Stimulated activated CD4-positive, alpha-beta T cell treated with anti-CD3 and anti-CD28 coated beads, TNF-alpha, amount 100 ng/mL, for 4 hours (primary cell): ENCODE results near the gene PARD3B.

Source experiments
- DNase-seq, 3 experiments: peaks; one replicate each; pipeline ENCODE4 v3.0.0-alpha.2; 2020; ENCODE audit warnings: low read depth in 3 of 3

Gene PARD3B

DNA sequence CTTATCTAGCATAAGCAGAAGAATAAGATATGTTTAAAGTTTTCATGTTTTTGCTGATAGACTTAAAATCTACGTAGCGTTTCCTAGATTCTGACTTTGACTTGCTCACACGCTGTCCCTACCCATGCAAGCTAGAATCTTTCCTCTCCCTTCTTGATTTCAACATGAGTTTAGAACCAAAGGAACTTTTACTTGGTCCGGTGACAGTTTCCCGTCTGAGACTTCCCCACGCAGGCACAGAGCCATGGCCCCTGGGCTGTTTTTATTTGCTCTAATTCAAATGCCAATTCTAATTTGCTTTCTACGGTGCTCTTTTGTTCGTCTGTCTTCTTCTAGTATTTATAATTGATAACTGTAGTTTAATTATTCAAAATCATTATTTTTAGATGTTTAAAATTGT, 467.7 kb downstream of the PARD3B start:
- no peak for DNase-seq

DNA sequence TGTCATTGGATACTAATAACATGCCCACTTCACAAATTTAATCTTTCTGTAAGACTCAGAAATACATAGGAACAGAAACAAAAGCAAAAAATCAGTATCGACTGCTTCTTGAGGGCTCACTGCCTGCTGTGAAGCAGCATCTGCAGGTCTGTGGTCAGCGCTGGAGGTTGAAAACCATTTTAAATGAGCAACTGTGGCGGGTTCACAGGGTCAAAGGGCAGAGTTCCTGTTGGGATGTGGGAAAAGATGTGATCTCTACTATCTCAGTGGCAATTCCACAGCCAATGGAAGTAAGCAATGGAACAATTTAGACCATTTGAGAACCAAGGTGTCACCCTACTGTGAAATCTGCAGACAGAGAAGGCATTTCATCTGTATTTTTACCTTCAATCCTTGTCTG, 468.3 kb downstream of the PARD3B start:
- no peak for DNase-seq

DNA sequence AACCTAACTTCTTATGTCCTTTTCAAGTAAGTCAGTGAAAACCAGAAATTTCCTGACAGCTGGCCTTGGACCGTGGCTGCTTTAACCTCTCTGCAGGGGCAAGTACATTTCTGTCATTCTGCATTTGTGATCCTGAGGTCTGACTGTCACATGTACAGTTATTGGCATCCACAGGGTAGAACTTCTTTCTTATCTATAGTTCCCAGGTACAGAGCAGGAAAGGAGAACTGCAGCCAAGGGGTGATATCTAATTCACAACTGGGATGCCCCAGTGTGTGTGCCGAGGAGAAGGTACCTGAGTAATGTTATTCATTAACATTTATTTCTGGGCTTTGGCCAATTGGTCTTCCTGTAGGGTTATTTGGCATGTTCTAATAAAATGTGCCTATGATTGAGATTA, 468.9 kb downstream of the PARD3B start:
- DNase-seq: no peak

DNA sequence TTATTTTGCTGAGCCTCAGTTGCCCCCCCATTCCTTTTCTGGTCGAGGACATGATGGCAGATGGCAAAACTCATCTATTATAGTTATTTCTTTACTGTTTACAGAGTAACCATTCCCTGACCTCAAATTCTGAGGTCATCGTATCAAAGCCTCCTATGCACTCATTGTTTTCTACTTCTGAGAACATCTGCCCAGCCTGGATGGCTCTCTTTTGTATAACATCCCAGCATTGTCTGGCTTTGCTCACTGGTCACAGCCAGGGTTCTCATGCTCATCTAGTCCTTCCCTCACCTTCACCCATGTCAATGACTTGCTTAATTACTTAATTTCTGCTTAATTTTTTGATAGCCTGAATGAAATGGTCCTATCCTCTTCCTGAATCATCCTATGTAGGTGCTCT, 472.1 kb downstream of the PARD3B start:
- no peak for DNase-seq

GRCh38 chr2:205017912-205018311, 472.6 kb downstream of the PARD3B start:
- no peak for DNase-seq

DNA sequence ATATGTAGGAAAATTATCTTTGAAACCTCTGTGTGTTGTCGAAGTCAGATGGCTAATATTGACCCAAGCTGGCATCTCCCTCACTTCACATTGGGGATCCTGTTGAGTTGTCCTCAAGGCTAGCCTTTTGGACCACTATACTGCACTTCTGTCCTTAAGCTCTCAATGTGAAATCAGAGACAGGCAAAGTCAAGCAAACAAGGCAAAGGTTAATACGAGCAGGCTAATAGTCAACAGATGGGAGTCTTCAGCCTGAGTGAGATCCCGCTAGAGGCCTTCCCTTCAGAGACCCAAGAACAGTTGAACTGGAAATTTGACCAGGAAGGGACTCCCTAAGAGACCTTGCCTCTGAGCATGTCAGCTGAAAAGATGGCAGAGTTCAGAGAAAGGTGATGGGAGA, 475.4 kb downstream of the PARD3B start:
- no peak for DNase-seq

DNA sequence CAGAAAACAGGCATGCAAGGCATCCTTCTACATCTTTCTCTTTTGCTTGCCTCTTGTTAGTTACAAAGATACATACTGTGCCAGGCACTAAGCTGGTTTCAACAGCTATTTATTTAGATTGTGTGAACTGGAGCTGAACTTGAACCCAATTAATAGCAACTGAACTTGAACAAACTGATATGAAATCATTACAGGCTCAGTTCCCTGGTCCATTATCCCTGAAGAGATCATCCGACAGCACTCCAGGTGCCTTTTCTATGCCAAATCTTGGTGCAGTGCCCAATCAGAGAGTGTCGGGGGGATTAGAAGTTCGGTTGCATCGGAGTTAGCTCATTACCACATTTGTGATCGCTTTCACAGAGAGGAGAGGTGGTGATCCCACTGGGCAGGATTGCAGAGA, 477.6 kb downstream of the PARD3B start:
- no peak for DNase-seq

GRCh38 chr2:205024822-205025518, 479.7 kb downstream of the PARD3B start:
- peak in 1 of 3 experiments; percentile 5 for DNase-seq

DNA sequence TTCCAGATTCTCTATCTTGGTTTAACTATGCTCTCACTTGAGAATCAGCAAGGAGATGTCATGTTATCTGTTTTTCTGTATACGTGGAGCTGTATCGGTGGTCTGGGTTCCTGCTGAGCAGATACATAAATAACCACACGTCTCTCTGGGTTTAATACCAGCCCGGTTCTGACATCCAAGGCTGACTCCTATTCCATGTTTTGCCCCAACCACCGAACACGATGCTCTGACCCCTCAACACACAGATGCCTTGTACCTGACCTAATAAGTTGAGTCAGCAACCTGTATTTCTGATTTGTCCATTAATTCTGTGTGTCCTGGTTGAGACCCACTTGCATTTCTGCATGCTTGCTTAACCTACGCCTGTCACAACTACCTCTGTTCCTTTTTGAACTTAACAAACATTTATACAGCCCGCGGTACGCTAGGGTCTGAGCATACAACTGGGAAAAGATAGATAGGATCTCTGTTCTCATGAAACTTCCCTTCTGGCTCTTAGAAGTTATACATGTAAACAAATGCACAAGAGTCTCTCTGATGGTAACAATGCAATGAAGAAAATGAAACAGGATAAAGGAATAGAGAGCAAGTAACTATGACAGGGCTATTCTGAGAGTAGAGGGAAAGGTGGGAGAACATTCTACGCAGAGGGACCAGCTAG, 480.4 kb downstream of the PARD3B start:
- no peak for DNase-seq

GRCh38 chr2:205030695-205031094, 485.4 kb downstream of the PARD3B start:
- no peak for DNase-seq

GRCh38 chr2:205032093-205032551, 486.8 kb downstream of the PARD3B start:
- no peak for DNase-seq

DNA sequence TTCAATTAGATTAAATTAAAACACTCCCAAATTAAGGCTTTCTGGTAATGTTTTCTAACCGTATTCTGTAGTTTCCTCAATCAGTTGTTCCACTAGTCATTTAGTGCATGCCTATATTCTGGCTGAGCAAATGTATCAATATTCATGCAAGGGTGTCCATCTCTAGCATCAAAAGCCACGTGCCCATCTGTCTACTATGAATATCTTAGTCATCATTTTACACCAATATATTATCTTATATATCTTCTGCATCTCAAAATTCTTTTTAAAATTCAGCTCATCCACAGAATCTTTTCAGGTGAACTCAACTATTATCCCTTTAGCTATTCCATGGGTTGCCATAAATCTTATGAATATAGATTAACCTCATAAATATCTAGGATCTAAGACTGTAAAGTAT, 488.2 kb downstream of the PARD3B start:
- no peak for DNase-seq

GRCh38 chr2:205034034-205034433, 488.8 kb downstream of the PARD3B start:
- no peak for DNase-seq

GRCh38 chr2:205040323-205040722, 495.0 kb downstream of the PARD3B start:
- DNase-seq: no peak

DNA sequence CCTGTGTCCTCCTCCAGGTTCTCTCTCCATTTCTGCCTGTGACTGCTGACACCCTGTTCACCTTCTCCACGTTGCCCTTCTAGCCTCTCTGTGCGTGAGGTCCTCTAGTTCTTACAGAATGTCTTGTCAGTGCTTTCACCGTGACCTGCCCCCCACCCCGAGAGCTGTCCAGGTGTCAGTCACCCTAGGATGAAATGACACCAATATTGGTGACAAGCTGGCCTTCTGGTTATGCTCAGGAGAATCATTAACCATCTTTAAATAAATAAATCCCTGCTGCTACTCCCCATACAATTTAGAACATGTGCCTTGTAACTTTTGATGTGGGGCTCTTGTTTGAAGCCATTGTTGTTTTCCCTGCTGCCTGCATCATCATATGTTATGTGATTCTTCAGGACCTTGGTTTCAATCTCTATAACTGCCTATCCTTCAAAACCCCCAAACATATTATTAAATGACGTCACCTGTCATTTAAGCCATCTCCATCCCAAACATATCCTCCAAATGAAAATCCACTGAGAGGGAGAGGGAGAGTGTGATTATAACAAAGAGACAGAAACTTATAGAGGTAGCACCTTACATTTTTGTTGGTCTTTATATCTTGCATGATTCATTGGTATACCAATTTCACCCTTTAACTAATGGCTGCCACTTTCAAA, 496.3 kb downstream of the PARD3B start:
- DNase-seq: no peak

DNA sequence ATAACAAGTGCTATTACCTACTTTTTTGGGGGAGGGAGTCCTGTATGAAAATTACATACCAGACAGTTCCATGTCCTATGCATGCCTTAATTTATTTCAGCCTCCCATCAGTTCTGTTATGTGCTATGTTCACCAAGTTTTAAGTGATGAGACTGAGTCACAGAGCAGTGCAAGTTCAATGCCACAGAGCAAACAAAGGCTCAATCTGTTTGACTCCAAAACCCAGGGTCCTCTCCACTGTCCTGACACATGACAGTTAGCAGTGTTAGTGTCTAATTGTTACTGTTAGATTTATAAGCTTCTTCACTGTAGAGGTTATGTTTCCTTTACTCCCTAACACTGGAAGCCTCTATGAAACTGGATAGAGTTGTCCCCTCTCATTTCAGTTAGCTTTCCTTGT, 498.0 kb downstream of the PARD3B start:
- DNase-seq: no peak

DNA sequence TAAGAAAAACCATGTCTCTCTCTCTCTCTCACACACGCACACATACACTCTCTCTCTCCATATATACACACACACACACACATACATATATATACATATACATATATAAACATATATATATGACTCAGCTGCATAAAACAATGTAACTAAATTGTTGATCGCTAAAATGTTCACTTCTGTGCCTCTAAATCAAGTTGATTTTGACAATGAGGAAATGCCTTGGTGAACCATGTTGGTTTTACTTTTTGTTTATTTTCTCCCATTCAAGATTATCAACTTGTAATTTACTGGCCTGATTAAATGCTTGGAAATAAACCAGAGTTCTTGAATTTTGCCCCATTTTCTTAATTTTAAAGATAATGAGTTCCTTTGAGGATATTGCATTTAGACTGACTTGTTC, 500.4 kb downstream of the PARD3B start:
- no peak for DNase-seq

GRCh38 chr2:205047273-205047839, 502.1 kb downstream of the PARD3B start:
- DNase-seq: no peak

DNA sequence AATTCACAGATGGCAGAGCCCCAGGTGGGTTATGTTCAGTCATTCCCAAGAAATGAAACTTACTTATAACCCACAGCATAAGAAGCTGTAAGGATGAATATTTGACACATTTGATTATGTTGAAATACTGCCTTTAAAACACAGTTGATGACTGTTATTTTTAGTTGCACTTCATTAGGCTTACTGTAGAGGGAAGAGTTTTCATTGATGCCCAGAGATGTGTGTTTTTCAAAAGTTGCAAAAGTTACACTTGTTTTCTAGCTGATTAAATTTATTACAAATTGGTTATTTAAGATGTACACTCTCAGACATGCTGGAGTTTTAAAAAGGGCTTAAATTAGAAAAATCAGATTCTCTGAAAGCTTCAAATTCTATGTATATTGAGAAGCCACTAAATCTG, 506.1 kb downstream of the PARD3B start:
- no peak for DNase-seq

DNA sequence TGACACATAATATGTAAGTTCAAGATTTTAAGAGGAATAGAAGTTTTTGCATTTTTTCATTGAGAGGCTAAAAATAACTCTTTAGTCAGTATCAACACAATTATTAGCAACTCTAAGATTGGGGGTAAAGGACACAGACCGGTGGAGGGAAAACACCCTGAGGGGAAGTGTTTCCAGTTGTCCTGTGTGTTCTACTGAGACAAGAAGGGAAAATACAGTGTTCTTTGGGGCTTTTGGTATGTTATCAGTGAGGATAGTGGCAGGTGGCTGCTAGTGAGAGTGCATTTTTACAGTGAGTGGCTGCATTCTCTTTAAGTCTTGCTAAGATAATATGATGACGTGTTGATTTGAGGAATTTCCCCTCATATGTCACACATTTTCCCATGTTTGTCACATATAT, 507.5 kb downstream of the PARD3B start:
- DNase-seq: no peak

DNA sequence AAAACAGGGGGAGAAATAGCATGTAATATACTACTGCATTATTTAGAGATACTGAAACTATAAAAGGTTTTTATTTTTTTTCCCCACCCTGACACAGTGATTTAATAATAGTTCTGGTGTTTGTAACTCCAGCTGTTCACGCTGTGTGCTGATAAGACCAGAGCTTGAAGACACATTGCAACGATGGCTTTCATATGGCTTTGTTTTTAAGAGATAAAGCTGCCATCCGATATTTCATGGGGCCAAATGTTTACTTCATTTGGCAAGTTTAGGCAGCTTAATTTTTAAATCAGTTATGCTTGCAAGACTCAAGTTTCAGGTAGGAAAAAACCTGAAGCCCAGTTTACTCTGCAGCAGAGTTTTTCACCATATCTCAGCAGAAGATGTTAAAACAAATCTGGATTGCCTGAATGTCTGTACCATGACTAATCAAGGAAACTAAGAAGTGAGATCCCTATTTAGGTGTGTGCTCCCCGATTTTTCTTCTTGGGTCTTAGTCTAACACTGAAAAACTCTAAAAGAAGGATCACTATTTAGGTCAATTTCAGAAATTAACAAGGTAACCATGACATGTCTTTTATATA, 508.6 kb downstream of the PARD3B start:
- no peak for DNase-seq

- DNase-seq: no peak
Measured at GRCh38 chr2:205054789-205055188, 509.5 kb downstream of the PARD3B start.
